ENCODE data around the gene ARPC1B.

- no peak for TF ChIP-seq CTCF (IDR thresholded peaks at IDR 0.05)
- no peak for TF ChIP-seq POLR2A (IDR thresholded peaks at IDR 0.05)
Observed at GRCh38 chr7:99404977-99405320, 30.4 kb downstream of the ARPC1B start.
